ENCODE data around the gene TMEM215.

DNA sequence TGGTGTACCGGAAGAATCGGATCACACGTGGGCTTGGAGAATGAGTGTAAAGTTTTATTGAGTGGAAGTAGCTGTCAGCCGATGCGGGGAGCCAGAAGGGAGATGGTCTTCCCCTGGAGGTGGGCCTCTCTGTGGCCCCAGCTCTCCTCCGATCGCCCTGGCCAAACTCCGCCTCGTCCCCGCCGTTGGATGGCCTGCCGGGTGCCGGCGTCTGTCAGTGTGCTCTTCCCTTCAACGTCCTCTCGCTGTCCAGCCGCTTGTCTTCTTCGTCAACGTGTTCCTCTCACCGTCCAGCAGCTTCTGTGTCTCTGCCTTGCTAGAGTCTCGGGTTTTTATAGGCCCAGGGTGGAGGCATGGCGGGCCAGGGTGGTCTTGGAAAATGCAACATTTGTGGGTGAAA, 27.6 kb upstream of the TMEM215 start:
- TF ChIP-seq TAF1 (IDR thresholded peaks at IDR 0.05; ENCODE audit: borderline replicate concordance, low read depth, low read length): no peak
- TF ChIP-seq POLR2A (IDR thresholded peaks at IDR 0.05; ENCODE audit: low read depth, low read length): no peak

All from GM12892 (cell line).